Gastroesophageal sphincter (tissue), 4 donors: ENCODE data around the gene ZMIZ1. TPM values are rescaled to one million over a fixed set of nuclear protein-coding genes. Genes with fewer than 3 reads are reported as not detected.

Source experiments
- ATAC-seq: fragments of 150-250 bp; one replicate; pipeline ENCODE4 v1.9.1; 2016; ENCODE audit warnings: mild to moderate bottlenecking, moderate library complexity
- H3K27ac ChIP-seq, 4 donors: fragments of 200-600 bp; sonication (generic) in 3 of 4; 1 replicate in 3 of 4; 2 replicates in 1 of 4; pipeline ENCODE4 v1.5.1; 2016 to 2019
- H3K27me3 ChIP-seq: fragments of 200-600 bp; sonication (generic); one replicate; pipeline ENCODE4 v1.5.1; 2019
- H3K36me3 ChIP-seq, 2 donors: fragments of 200-600 bp; sonication (generic); one replicate each; pipeline ENCODE4 v1.5.1; 2019; ENCODE audit warnings: control low read depth in 1 of 2
- H3K4me1 ChIP-seq, 3 donors: fragments of 200-600 bp; sonication (generic); 1 replicate in 2 of 3; 2 replicates in 1 of 3; pipeline ENCODE4 v1.5.1; 2016 to 2019; ENCODE audit warnings: control low read depth in 2 of 3
- H3K4me3 ChIP-seq, 2 donors: fragments of 200-600 bp; sonication (generic); one replicate each; pipeline ENCODE4 v1.5.1; 2019; ENCODE audit warnings: mild to moderate bottlenecking in 1 of 2, moderate library complexity in 1 of 2
- H3K9me3 ChIP-seq, 3 donors: fragments of 200-600 bp; sonication (generic); one replicate each; pipeline ENCODE4 v1.5.1; 2017 to 2019; ENCODE audit warnings: control low read depth in 2 of 3
- CTCF ChIP-seq, 4 experiments: fragments of 200-600 bp in 2 of 4; fragments of 450-650 bp in 2 of 4; sonication (generic) in 1 of 4; IDR thresholded peaks; one replicate each; pipeline ENCODE4 v1.5.1; 2017 to 2019; ENCODE audit warnings: antibody characterized with exemption in 4 of 4, mild to moderate bottlenecking in 2 of 4, moderate library complexity in 2 of 4
- EP300 ChIP-seq: sonication (generic); formaldehyde crosslinking; IDR thresholded peaks from one replicate; pipeline ENCODE4 v1.6.1; 2017; ENCODE audit warnings: antibody characterized with exemption, mild to moderate bottlenecking
- POLR2A ChIP-seq, 2 donors: fragments of 450-650 bp; IDR thresholded peaks; one replicate each; pipeline ENCODE4 v1.6.1; 2017; ENCODE audit warnings: antibody characterized with exemption in 2 of 2, mild to moderate bottlenecking in 2 of 2, moderate library complexity in 1 of 2
- POLR2AphosphoS5 ChIP-seq: sonication (generic); formaldehyde crosslinking; IDR thresholded peaks from one replicate; pipeline ENCODE4 v1.6.1; 2017; ENCODE audit warnings: antibody characterized with exemption
- WGBS, 2 donors: methylation state at CpG; one replicate each; pipeline ENCODE4 v1.1.5; 2018; ENCODE audit warnings: low coverage in 1 of 2; 5-methylcytosine and 5-hydroxymethylcytosine counted together
- total RNA-seq, 4 donors: library from RNA; depleted of rRNA; stranded (reverse); fragments of >200 nt; gene quantifications; one replicate each; pipeline ENCODE4 v1.1.0, GENCODE V29; 2016

Gene ZMIZ1
- total RNA-seq, 4 donors from 2014 or later: 36.3 to 79.2 (median 67.1) TPM

GRCh38 chr10:79067241-79068202 is 1.2 kb upstream of the ZMIZ1 start:
- Histone ChIP-seq H3K27me3 (no peaks in the 10 kb centered on the region), H3K36me3 (no peaks in the 10 kb centered on the region), H3K4me3 (peak overlapping the region; percentile 74 to 77), H3K9me3 (no peaks in the 10 kb centered on the region), H3K4me1 (peaks cover 0 to 37% (median 16%) of the 10 kb centered on the region in 3 donors), H3K27ac (peak overlapping the region; percentile 83 to 99 (median 95))
- no peak for TF ChIP-seq POLR2A (IDR thresholded peaks at IDR 0.05)
- peak; percentile 79 for TF ChIP-seq POLR2AphosphoS5
- peak in 2 of 4 experiments; percentile 33 to 52 for TF ChIP-seq CTCF (IDR thresholded peaks at IDR 0.05)
- no peak for TF ChIP-seq EP300
- WGBS, 2 donors: 0% methylated on average over 12 to 16 of the region's 81 CpGs
- peak; percentile 17 for ATAC-seq

- no peak for ATAC-seq
- no peaks in the 10 kb centered on the region for H3K9me3 ChIP-seq
- peaks cover 2 to 44% (median 23%) of the 10 kb centered on the region in 3 donors for H3K4me1 ChIP-seq
- no peak for TF ChIP-seq EP300
- TF ChIP-seq POLR2AphosphoS5: no peak
- TF ChIP-seq CTCF (IDR thresholded peaks at IDR 0.05): peak in 1 of 4 experiments; percentile 38
- TF ChIP-seq POLR2A (IDR thresholded peaks at IDR 0.05): no peak
- peak overlapping the region; percentile 83 to 99 (median 95) for H3K27ac ChIP-seq
- no CpG with 5 or more reads among the region's 17 CpGs for WGBS, 2 donors
- peak overlapping the region; percentile 74 to 77 for H3K4me3 ChIP-seq
- no peaks in the 10 kb centered on the region for H3K27me3 ChIP-seq
- no peaks in the 10 kb centered on the region for H3K36me3 ChIP-seq
These were observed 584 bp upstream of the ZMIZ1 start for GRCh38 chr10:79068203-79068561.

- peak overlapping the region; percentile 74 to 77 for H3K4me3 ChIP-seq
- ATAC-seq: no peak
- 0% methylated on average over 13 to 16 of the region's 77 CpGs for WGBS, 2 donors
- peak overlapping the region; percentile 92 to 99 (median 96) for H3K27ac ChIP-seq
- H3K9me3 ChIP-seq: no peaks in the 10 kb centered on the region
- no peaks in the 10 kb centered on the region for H3K36me3 ChIP-seq
- TF ChIP-seq EP300 (no peak), POLR2A (IDR thresholded peaks at IDR 0.05) (peak in 1 of 2 donors; percentile 28), CTCF (IDR thresholded peaks at IDR 0.05) (peak in 1 of 4 experiments; percentile 1), POLR2AphosphoS5 (peak; percentile 45)
- H3K4me1 ChIP-seq: peaks cover 7 to 57% (median 36%) of the 10 kb centered on the region in 3 donors
- H3K27me3 ChIP-seq: no peaks in the 10 kb centered on the region
These were observed 737 bp downstream of the ZMIZ1 start for GRCh38 chr10:79069325-79070080.

GRCh38 chr10:79070081-79070605 is 1.4 kb downstream of the ZMIZ1 start:
- no peak for TF ChIP-seq POLR2AphosphoS5
- no peak for TF ChIP-seq EP300
- no peak for TF ChIP-seq POLR2A (IDR thresholded peaks at IDR 0.05)
- peak in 1 of 4 experiments; percentile 39 for TF ChIP-seq CTCF (IDR thresholded peaks at IDR 0.05)
- H3K36me3 ChIP-seq: no peaks in the 10 kb centered on the region
- peaks cover 7 to 63% (median 43%) of the 10 kb centered on the region in 3 donors for H3K4me1 ChIP-seq
- ATAC-seq: peak; percentile 32
- no peaks in the 10 kb centered on the region for H3K27me3 ChIP-seq
- 0% methylated on average over 10 of the region's 55 CpGs; no CpG with 5 or more reads in 1 of the 2 donors for WGBS, 2 donors
- H3K27ac ChIP-seq: peak overlapping the region; percentile 92 to 99 (median 96)
- H3K4me3 ChIP-seq: peak overlapping the region; percentile 74 to 77
- H3K9me3 ChIP-seq: no peaks in the 10 kb centered on the region
